GM12878 (cell line): ENCODE results near the gene RCCD1. TPM values are rescaled to one million over a fixed set of nuclear protein-coding genes. Genes with fewer than 3 reads are reported as not detected.
A peak's percentile ranks its signal among the peaks of the same experiment; 100 is the strongest.

Experiments used
- ASH2L ChIP-seq: fragments of 300-600, 200-600 bp; sonication (generic); IDR thresholded peaks from 2 replicates; pipeline ENCODE4 v1.6.1; 2017; ENCODE audit warnings: low read depth, mild to moderate bottlenecking, borderline replicate concordance
- FOS ChIP-seq: IDR thresholded peaks from 3 replicates; pipeline ENCODE4 v1.6.1; 2011; ENCODE audit warnings: borderline replicate concordance; ENCODE audit not compliant: insufficient read length; ENCODE audit errors: extremely low read depth
- HDAC6 ChIP-seq: fragments of 200-600 bp; sonication (generic); IDR thresholded peaks from one replicate; pipeline ENCODE4 v1.8.0; 2017; ENCODE audit warnings: antibody characterized with exemption; ENCODE audit not compliant: unreplicated experiment
- HDGF ChIP-seq: fragments of 450-650 bp; IDR thresholded peaks from 2 replicates; pipeline ENCODE4 v1.6.1; 2016; ENCODE audit warnings: antibody characterized with exemption
- MYB ChIP-seq: fragments of 150-350 bp; IDR thresholded peaks from 2 replicates; pipeline ENCODE4 v1.6.1; 2014; ENCODE audit warnings: mild to moderate bottlenecking, low read depth, low read length, borderline replicate concordance
- NR2C1 ChIP-seq: fragments of 450-650 bp; IDR thresholded peaks from 2 replicates; pipeline ENCODE4 v1.6.1; 2017; ENCODE audit warnings: antibody characterized with exemption, mild to moderate bottlenecking, moderate library complexity
- NRF1 ChIP-seq: conservative IDR thresholded peaks from 2 replicates; pipeline ENCODE4 v1.6.1; 2011; ENCODE audit warnings: mild to moderate bottlenecking, low read depth, low read length, improper control_type of control experiment
- PAX5 ChIP-seq: IDR thresholded peaks from 2 replicates; pipeline ENCODE4 v1.6.1; 2011; ENCODE audit warnings: low read depth, low read length, borderline replicate concordance
- RFX5 ChIP-seq: IDR thresholded peaks from 2 replicates; pipeline ENCODE4 v1.6.1; 2011; ENCODE audit warnings: low read depth, low read length, improper control_type of control experiment
- RUNX3 ChIP-seq: IDR thresholded peaks from 2 replicates; pipeline ENCODE4 v1.6.1; 2012; ENCODE audit warnings: low read length, inconsistent platforms
- SUZ12 ChIP-seq: fragments of 200-600 bp; sonication (generic); IDR thresholded peaks from one replicate; pipeline ENCODE4 v1.6.1; 2018; ENCODE audit warnings: antibody characterized with exemption, mild to moderate bottlenecking; ENCODE audit not compliant: unreplicated experiment
- TCF3 ChIP-seq: IDR thresholded peaks from 2 replicates; pipeline ENCODE4 v1.6.1; 2012; ENCODE audit warnings: low read depth, mild to moderate bottlenecking, low read length, borderline replicate concordance; ENCODE audit not compliant: insufficient read depth
- TCF7 ChIP-seq: IDR thresholded peaks from 2 replicates; pipeline ENCODE4 v1.6.1; 2014; ENCODE audit warnings: antibody characterized with exemption, borderline replicate concordance
- polyA plus RNA-seq, 11 experiments: library from polyadenylated mRNA; depleted of rRNA in 4 of 11; unstranded in 6 of 11; stranded (reverse) in 5 of 11; fragments of >200 nt; fragmentation: Nextera tagmentation in 4 of 11; fragmentation: Illumina TruSeq in 1 of 11; extraction: Ambion mirVana in 4 of 11; extraction: Trizol in 1 of 11; gene quantifications; 1 replicate in 1 of 11; 2 replicates in 10 of 11; pipeline versions ENCODE4 v1.2.1 to v1.2.3, GENCODE V29; 2011 to 2016; ENCODE audit warnings: inconsistent platforms in 2 of 11, missing spikeins in 2 of 11, low read depth in 1 of 11
- total RNA-seq, 4 experiments: library from RNA; depleted of rRNA in 3 of 4; stranded (reverse); fragments of >200 nt in 3 of 4; fragmentation: Illumina TruSeq in 1 of 4; extraction: Trizol in 1 of 4; gene quantifications; 2 replicates each; pipeline versions ENCODE4 v1.2.1 to v1.2.3, GENCODE V29; 2013 to 2021
- TF ChIP-seq, protein P1 (sequence below): fragments of 450-650 bp; IDR thresholded peaks from 2 replicates; pipeline ENCODE4 v1.6.1; 2018; ENCODE audit warnings: borderline replicate concordance, mild to moderate bottlenecking; ENCODE audit not compliant: partially characterized antibody
- TF ChIP-seq, protein P2 (sequence below): fragments of 450-650 bp; IDR thresholded peaks from 2 replicates; pipeline ENCODE4 v1.6.1; 2017; ENCODE audit warnings: low read depth, mild to moderate bottlenecking, moderate library complexity
- TF ChIP-seq, protein P3 (sequence below): IDR thresholded peaks from 2 replicates; pipeline ENCODE4 v1.6.1; 2012; ENCODE audit warnings: low read length, inconsistent platforms
- TF ChIP-seq, protein P4 (sequence below): fragments of 150-350 bp; IDR thresholded peaks from 2 replicates; pipeline ENCODE4 v1.6.1; 2014; ENCODE audit warnings: mild to moderate bottlenecking, low read depth, low read length
- TF ChIP-seq, protein P5 (sequence below): fragments of 150-350 bp; IDR thresholded peaks from 2 replicates; pipeline ENCODE4 v1.6.1; 2016; ENCODE audit warnings: low read depth, low read length

Gene RCCD1
- total and polyA plus RNA-seq, 10 of the 15 experiments (the other 5 are each of a cell fraction or from before 2014, with no cell fraction given) = 5.2 to 30.4 (median 20.9) TPM

DNA sequence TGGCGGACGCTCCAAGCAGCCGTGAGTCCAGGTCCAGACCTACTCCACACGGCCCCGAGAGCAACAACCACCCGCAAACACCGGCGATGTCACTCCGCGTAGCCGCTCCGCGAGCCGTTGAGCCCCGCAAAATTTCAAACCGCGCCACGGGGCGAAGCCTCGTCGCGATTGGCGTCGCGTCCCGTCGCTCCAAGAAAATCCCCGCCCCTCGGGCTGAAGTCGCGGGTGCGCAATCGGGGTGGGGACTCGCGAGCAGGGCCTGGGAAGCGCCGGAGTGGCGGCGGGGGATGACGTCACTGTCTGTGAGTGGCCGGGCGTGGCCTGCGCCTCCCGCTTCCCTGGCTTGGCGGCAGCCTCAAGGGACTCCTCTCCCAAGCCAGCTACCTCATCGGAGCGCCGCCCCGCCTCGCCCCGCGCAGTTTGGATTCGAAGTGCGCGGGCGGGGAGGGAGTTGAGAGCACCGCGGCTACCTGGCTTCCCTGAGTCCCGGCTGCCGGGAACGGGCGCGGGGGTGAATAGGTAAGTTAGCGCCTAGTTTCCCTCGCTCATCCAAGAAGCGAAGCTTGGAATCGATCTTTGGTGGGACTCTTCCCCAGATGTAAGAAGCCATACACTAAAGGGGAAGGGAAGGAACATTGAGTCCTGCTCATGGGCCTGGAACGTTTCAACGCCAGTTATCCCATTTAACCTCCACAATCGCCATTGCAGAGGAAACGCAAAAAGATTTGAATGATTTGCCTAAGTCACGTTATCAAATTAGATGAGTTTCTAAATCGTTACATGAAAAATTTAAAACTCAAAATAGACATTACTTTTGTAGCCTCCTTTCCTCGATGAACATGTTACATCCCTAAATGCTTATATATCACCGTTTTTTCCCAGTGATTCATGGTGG, 40.0 kb downstream of the RCCD1 start, which contains the start of gene PRC1 (continued):
- TF ChIP-seq, protein P1, sequence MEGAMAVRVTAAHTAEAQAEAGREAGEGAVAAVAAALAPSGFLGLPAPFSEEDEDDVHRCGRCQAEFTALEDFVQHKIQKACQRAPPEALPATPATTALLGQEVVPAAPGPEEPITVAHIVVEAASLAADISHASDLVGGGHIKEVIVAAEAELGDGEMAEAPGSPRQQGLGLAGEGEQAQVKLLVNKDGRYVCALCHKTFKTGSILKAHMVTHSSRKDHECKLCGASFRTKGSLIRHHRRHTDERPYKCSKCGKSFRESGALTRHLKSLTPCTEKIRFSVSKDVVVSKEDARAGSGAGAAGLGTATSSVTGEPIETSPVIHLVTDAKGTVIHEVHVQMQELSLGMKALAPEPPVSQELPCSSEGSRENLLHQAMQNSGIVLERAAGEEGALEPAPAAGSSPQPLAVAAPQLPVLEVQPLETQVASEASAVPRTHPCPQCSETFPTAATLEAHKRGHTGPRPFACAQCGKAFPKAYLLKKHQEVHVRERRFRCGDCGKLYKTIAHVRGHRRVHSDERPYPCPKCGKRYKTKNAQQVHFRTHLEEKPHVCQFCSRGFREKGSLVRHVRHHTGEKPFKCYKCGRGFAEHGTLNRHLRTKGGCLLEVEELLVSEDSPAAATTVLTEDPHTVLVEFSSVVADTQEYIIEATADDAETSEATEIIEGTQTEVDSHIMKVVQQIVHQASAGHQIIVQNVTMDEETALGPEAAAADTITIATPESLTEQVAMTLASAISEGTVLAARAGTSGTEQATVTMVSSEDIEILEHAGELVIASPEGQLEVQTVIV = no peak
- TF ChIP-seq MYB (no peak), NRF1 (peak; percentile 38; the same call in 1 of the 2 replicates), FOS (no peak), PAX5 (peak; percentile 89), RFX5 (0 out of 2 replicates have a peak, but pooled peaks have one; percentile 26), SUZ12 (no peak), HDAC6 (no peak), TCF3 (no peak), ASH2L (no peak), TCF7 (no peak), HDGF (peak; percentile 84), NR2C1 (no peak), RUNX3 (peak; percentile 31; the same call in 1 of the 2 replicates)
- TF ChIP-seq, protein P2, sequence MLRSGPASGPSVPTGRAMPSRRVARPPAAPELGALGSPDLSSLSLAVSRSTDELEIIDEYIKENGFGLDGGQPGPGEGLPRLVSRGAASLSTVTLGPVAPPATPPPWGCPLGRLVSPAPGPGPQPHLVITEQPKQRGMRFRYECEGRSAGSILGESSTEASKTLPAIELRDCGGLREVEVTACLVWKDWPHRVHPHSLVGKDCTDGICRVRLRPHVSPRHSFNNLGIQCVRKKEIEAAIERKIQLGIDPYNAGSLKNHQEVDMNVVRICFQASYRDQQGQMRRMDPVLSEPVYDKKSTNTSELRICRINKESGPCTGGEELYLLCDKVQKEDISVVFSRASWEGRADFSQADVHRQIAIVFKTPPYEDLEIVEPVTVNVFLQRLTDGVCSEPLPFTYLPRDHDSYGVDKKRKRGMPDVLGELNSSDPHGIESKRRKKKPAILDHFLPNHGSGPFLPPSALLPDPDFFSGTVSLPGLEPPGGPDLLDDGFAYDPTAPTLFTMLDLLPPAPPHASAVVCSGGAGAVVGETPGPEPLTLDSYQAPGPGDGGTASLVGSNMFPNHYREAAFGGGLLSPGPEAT = peak; percentile 87
- TF ChIP-seq, protein P3, sequence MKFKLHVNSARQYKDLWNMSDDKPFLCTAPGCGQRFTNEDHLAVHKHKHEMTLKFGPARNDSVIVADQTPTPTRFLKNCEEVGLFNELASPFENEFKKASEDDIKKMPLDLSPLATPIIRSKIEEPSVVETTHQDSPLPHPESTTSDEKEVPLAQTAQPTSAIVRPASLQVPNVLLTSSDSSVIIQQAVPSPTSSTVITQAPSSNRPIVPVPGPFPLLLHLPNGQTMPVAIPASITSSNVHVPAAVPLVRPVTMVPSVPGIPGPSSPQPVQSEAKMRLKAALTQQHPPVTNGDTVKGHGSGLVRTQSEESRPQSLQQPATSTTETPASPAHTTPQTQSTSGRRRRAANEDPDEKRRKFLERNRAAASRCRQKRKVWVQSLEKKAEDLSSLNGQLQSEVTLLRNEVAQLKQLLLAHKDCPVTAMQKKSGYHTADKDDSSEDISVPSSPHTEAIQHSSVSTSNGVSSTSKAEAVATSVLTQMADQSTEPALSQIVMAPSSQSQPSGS = peak; percentile 72
- TF ChIP-seq, protein P4, sequence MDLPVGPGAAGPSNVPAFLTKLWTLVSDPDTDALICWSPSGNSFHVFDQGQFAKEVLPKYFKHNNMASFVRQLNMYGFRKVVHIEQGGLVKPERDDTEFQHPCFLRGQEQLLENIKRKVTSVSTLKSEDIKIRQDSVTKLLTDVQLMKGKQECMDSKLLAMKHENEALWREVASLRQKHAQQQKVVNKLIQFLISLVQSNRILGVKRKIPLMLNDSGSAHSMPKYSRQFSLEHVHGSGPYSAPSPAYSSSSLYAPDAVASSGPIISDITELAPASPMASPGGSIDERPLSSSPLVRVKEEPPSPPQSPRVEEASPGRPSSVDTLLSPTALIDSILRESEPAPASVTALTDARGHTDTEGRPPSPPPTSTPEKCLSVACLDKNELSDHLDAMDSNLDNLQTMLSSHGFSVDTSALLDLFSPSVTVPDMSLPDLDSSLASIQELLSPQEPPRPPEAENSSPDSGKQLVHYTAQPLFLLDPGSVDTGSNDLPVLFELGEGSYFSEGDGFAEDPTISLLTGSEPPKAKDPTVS = no peak
- TF ChIP-seq, protein P5, sequence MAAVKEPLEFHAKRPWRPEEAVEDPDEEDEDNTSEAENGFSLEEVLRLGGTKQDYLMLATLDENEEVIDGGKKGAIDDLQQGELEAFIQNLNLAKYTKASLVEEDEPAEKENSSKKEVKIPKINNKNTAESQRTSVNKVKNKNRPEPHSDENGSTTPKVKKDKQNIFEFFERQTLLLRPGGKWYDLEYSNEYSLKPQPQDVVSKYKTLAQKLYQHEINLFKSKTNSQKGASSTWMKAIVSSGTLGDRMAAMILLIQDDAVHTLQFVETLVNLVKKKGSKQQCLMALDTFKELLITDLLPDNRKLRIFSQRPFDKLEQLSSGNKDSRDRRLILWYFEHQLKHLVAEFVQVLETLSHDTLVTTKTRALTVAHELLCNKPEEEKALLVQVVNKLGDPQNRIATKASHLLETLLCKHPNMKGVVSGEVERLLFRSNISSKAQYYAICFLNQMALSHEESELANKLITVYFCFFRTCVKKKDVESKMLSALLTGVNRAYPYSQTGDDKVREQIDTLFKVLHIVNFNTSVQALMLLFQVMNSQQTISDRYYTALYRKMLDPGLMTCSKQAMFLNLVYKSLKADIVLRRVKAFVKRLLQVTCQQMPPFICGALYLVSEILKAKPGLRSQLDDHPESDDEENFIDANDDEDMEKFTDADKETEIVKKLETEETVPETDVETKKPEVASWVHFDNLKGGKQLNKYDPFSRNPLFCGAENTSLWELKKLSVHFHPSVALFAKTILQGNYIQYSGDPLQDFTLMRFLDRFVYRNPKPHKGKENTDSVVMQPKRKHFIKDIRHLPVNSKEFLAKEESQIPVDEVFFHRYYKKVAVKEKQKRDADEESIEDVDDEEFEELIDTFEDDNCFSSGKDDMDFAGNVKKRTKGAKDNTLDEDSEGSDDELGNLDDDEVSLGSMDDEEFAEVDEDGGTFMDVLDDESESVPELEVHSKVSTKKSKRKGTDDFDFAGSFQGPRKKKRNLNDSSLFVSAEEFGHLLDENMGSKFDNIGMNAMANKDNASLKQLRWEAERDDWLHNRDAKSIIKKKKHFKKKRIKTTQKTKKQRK = no peak
